H1 (cell line): Measurements from ENCODE around the gene THBS1. TPM values are rescaled to one million over a fixed set of nuclear protein-coding genes. Genes with fewer than 3 reads are reported as not detected.

Experiments
- CTCF ChIA-PET: fragments of 300-600 bp; sonication (Branson Sonifier 250); formaldehyde crosslinking; loops from one replicate; lab custom pipeline; 2021; ENCODE audit not compliant: partially characterized antibody; lab: Charles Lee
- POLR2A ChIA-PET: fragments of 300-600 bp; sonication (Branson Sonifier 250); formaldehyde crosslinking; loops from one replicate; lab custom pipeline; 2021; ENCODE audit warnings: inconsistent platforms; ENCODE audit not compliant: partially characterized antibody; lab: Charles Lee
- DNase-seq, 2 experiments: peaks; one replicate each; pipeline versions ENCODE4 v3.0.0 to v3.0.0-alpha.2; 2010 to 2022; ENCODE audit warnings: low spot score in 2 of 2, low read depth in 1 of 2, mixed read lengths in 1 of 2
- FAIRE-seq: peaks from 2 replicates; lab custom pipeline; 2011; peaks lifted over from hg19 to GRCh38; lab: Jason Lieb, UNC
- H2AFZ ChIP-seq: 2 replicates; pipeline ENCODE4 v1.8.1; 2012; ENCODE audit warnings: low read length, inconsistent platforms
- H2AK5ac ChIP-seq: 2 replicates; pipeline ENCODE4 v1.6.1; 2013; ENCODE audit warnings: low read depth, low read length
- H2BK120ac ChIP-seq: replicated peaks from 2 replicates; pipeline ENCODE3; 2013; ENCODE audit warnings: low read depth, low read length, inconsistent platforms
- H2BK12ac ChIP-seq: 2 replicates; pipeline ENCODE4 v1.6.1; 2013; ENCODE audit warnings: low read depth, low read length
- H2BK15ac ChIP-seq: 2 replicates; pipeline ENCODE4 v1.6.1; 2013; ENCODE audit warnings: low read length
- H2BK20ac ChIP-seq: 2 replicates; pipeline ENCODE4 v1.6.1; 2013; ENCODE audit warnings: low read length
- H2BK5ac ChIP-seq: 2 replicates; pipeline ENCODE4 v1.6.1; 2013; ENCODE audit warnings: low read depth, low read length
- H3K14ac ChIP-seq: 2 replicates; pipeline ENCODE4 v1.6.1; 2013; ENCODE audit warnings: inconsistent platforms; ENCODE audit not compliant: insufficient read length
- H3K18ac ChIP-seq: 2 replicates; pipeline ENCODE4 v1.6.1; 2013; ENCODE audit warnings: low read length; ENCODE audit errors: extremely low read depth
- H3K23ac ChIP-seq: 2 replicates; pipeline ENCODE4 v1.6.1; 2013; ENCODE audit warnings: inconsistent platforms; ENCODE audit not compliant: insufficient read length
- H3K23me2 ChIP-seq: 2 replicates; pipeline ENCODE4 v1.6.1; 2013; ENCODE audit warnings: low read depth, low read length
- H3K27ac ChIP-seq: 2 replicates; pipeline ENCODE4 v1.6.1; 2011; ENCODE audit warnings: low read depth, low read length, inconsistent platforms
- H3K27me3 ChIP-seq, 4 experiments: replicated peaks in 1 of 4; 1 replicate in 1 of 4; 2 replicates in 3 of 4; pipeline versions ENCODE4 v1.6.1 to v1.8.1; 2011 to 2013; ENCODE audit warnings: low read length in 3 of 4, mild to moderate bottlenecking in 3 of 4, inconsistent platforms in 2 of 4, mixed read lengths in 2 of 4, moderate library complexity in 1 of 4; ENCODE audit not compliant: control insufficient read depth in 3 of 4, insufficient read depth in 3 of 4; ENCODE audit errors: extremely low read depth in 1 of 4
- H3K36me3 ChIP-seq, 4 experiments: 2 replicates each; pipeline versions ENCODE4 v1.6.1 to v1.8.1; 2011 to 2013; ENCODE audit warnings: mild to moderate bottlenecking in 4 of 4, low read length in 3 of 4, moderate library complexity in 2 of 4, control low read depth in 1 of 4, inconsistent platforms in 1 of 4; ENCODE audit not compliant: insufficient read depth in 4 of 4, control insufficient read depth in 2 of 4
- H3K4ac ChIP-seq: replicated peaks from 2 replicates; pipeline ENCODE3; 2013; ENCODE audit warnings: low read length, low read depth, mixed read lengths, inconsistent platforms; ENCODE audit not compliant: insufficient read length
- H3K4me1 ChIP-seq, 4 experiments: replicated peaks in 1 of 4; 1 replicate in 1 of 4; 2 replicates in 3 of 4; pipeline versions ENCODE4 v1.6.1 to v1.8.1; 2011 to 2013; ENCODE audit warnings: low read length in 3 of 4, inconsistent platforms in 2 of 4, mixed read lengths in 1 of 4; ENCODE audit not compliant: insufficient read depth in 4 of 4, control insufficient read depth in 3 of 4
- H3K4me2 ChIP-seq, 2 experiments: 2 replicates each; pipeline versions ENCODE4 v1.6.1 to v1.8.1; 2011 to 2013; ENCODE audit warnings: low read depth in 2 of 2, low read length in 2 of 2, control low read depth in 1 of 2, inconsistent platforms in 1 of 2, mild to moderate bottlenecking in 1 of 2; ENCODE audit not compliant: insufficient read depth in 1 of 2
- H3K4me3 ChIP-seq, 4 experiments: fragments of 200-600, 300-600 bp in 1 of 4; sonication (generic), shearing (Covaris generic), sonication (Bioruptor Twin) in 1 of 4; 2 replicates each; pipeline versions ENCODE4 v1.5.1 to v1.8.1; 2011 to 2016; ENCODE audit warnings: low read length in 4 of 4, low read depth in 3 of 4, control low read depth in 2 of 4, inconsistent platforms in 2 of 4, mild to moderate bottlenecking in 2 of 4, mixed read lengths in 1 of 4, moderate library complexity in 1 of 4; ENCODE audit not compliant: insufficient read depth in 2 of 4; ENCODE audit errors: extremely low read depth in 1 of 4
- H3K56ac ChIP-seq: replicated peaks from 2 replicates; pipeline ENCODE3; 2013; ENCODE audit warnings: low read depth, mild to moderate bottlenecking, mixed read lengths, low read length, inconsistent platforms; ENCODE audit not compliant: insufficient read length
- H3K79me1 ChIP-seq: 2 replicates; pipeline ENCODE4 v1.6.1; 2013; ENCODE audit warnings: low read depth, low read length, control low read depth
- H3K79me2 ChIP-seq, 2 experiments: 2 replicates each; pipeline versions ENCODE4 v1.6.1 to v1.8.1; 2012 to 2013; ENCODE audit warnings: low read length in 2 of 2, mild to moderate bottlenecking in 2 of 2, inconsistent platforms in 1 of 2; ENCODE audit not compliant: insufficient read depth in 2 of 2, control insufficient read depth in 1 of 2
- H3K9ac ChIP-seq, 4 experiments: replicated peaks in 1 of 4; 1 replicate in 1 of 4; 2 replicates in 3 of 4; pipeline versions ENCODE4 v1.6.1 to v1.8.1; 2011 to 2013; ENCODE audit warnings: low read depth in 3 of 4, low read length in 3 of 4, control low read depth in 2 of 4, mild to moderate bottlenecking in 2 of 4, moderate library complexity in 2 of 4, inconsistent platforms in 1 of 4; ENCODE audit errors: extremely low read depth in 1 of 4
- H3K9me3 ChIP-seq, 2 experiments: 2 replicates each; pipeline versions ENCODE4 v1.6.1 to v1.8.1; 2012 to 2013; ENCODE audit warnings: mild to moderate bottlenecking in 2 of 2, moderate library complexity in 2 of 2, control low read depth in 1 of 2, inconsistent platforms in 1 of 2, low read depth in 1 of 2, low read length in 1 of 2, mixed read lengths in 1 of 2; ENCODE audit not compliant: insufficient read depth in 2 of 2
- H4K20me1 ChIP-seq, 2 experiments: replicated peaks in 1 of 2; 2 replicates each; pipeline versions ENCODE3 to v1.8.1; 2011 to 2013; ENCODE audit warnings: inconsistent platforms in 2 of 2, low read length in 2 of 2, mild to moderate bottlenecking in 1 of 2; ENCODE audit not compliant: insufficient read depth in 2 of 2, control insufficient read depth in 1 of 2
- H4K5ac ChIP-seq: 2 replicates; pipeline ENCODE4 v1.6.1; 2013; ENCODE audit warnings: low read length, low read depth, mixed read lengths, inconsistent platforms; ENCODE audit not compliant: insufficient read length
- H4K8ac ChIP-seq: 2 replicates; pipeline ENCODE4 v1.8.0; 2013; ENCODE audit warnings: mild to moderate bottlenecking, moderate library complexity, low read length, inconsistent platforms; ENCODE audit not compliant: insufficient read depth; ENCODE audit errors: extremely low read depth
- H4K91ac ChIP-seq: replicated peaks from 2 replicates; pipeline ENCODE3; 2013; ENCODE audit warnings: low read length, mixed read lengths, inconsistent platforms; ENCODE audit not compliant: insufficient read length
- CBX5 ChIP-seq: fragments of 300-800, 300-1000 bp; sonication (generic); IDR thresholded peaks from 2 replicates; pipeline ENCODE4 v1.7.1; 2016; ENCODE audit warnings: antibody characterized with exemption, low read length, low read depth
- CREB1 ChIP-seq: IDR thresholded peaks from 2 replicates; pipeline ENCODE4 v1.6.1; 2012; ENCODE audit warnings: inconsistent platforms
- EZH2 ChIP-seq: fragments of 200-600 bp; sonication (generic); IDR thresholded peaks from 2 replicates; pipeline ENCODE4 v1.7.1; 2012; ENCODE audit warnings: low read depth, mild to moderate bottlenecking, moderate library complexity, low read length, inconsistent platforms; ENCODE audit not compliant: severe bottlenecking
- GTF2F1 ChIP-seq: IDR thresholded peaks from 2 replicates; pipeline ENCODE4 v1.6.1; 2012; ENCODE audit warnings: low read depth, low read length, improper control_type of control experiment, borderline replicate concordance
- JUND ChIP-seq: IDR thresholded peaks from 2 replicates; pipeline ENCODE4 v1.6.1; 2011; ENCODE audit warnings: mild to moderate bottlenecking, improper control_type of control experiment, low read length
- NRF1 ChIP-seq: IDR thresholded peaks from 2 replicates; pipeline ENCODE4 v1.6.1; 2011; ENCODE audit warnings: mild to moderate bottlenecking, low read depth, low read length, improper control_type of control experiment
- PHF8 ChIP-seq: fragments of 200-600 bp; sonication (generic); conservative IDR thresholded peaks from 2 replicates; pipeline ENCODE4 v1.7.1; 2012; ENCODE audit warnings: low read depth, mild to moderate bottlenecking, inconsistent platforms, low read length, moderate library complexity
- POLR2AphosphoS5 ChIP-seq: IDR thresholded peaks from 2 replicates; pipeline ENCODE4 v1.6.1; 2011; ENCODE audit warnings: low read depth, low read length
- POU5F1 ChIP-seq: IDR thresholded peaks from 2 replicates; pipeline ENCODE4 v1.6.1; 2011; ENCODE audit warnings: low read depth, mild to moderate bottlenecking, low read length, moderate library complexity
- RBBP5 ChIP-seq: IDR thresholded peaks from 2 replicates; pipeline ENCODE4 v1.7.1; 2012; ENCODE audit warnings: low read depth, mild to moderate bottlenecking, inconsistent platforms, low read length, moderate library complexity, borderline replicate concordance
- RFX5 ChIP-seq: IDR thresholded peaks from 2 replicates; pipeline ENCODE4 v1.6.1; 2011; ENCODE audit warnings: low read depth, low read length, improper control_type of control experiment, borderline replicate concordance
- SP1 ChIP-seq: IDR thresholded peaks from 2 replicates; pipeline ENCODE4 v1.6.1; 2011; ENCODE audit warnings: low read depth, low read length
- SRF ChIP-seq: IDR thresholded peaks from 2 replicates; pipeline ENCODE4 v1.6.1; 2011; ENCODE audit warnings: mild to moderate bottlenecking, low read depth, low read length, moderate library complexity
- ZNF274 ChIP-seq: IDR thresholded peaks from 2 replicates; pipeline ENCODE4 v1.7.0; 2012; ENCODE audit warnings: low read length, borderline replicate concordance; ENCODE audit errors: extremely low read depth
- WGBS, 2 experiments: shearing (Covaris generic) in 1 of 2; methylation state at CpG; one replicate each; pipeline versions ENCODE4 v1.1.6 to v1.1.7; 2013 to 2015; ENCODE audit warnings: low lambda C conversion rate in 2 of 2, mixed read lengths in 2 of 2, inconsistent platforms in 1 of 2, low coverage in 1 of 2, missing lambda C conversion rate in 1 of 2; ENCODE audit not compliant: insufficient replicate concordance in 2 of 2, insufficient coverage in 1 of 2, insufficient read length in 1 of 2; ENCODE audit errors: extremely low coverage in 1 of 2, missing lambda C conversion rate in 1 of 2; 5-methylcytosine and 5-hydroxymethylcytosine counted together
- polyA plus RNA-seq, 7 experiments: library from polyadenylated mRNA; depleted of rRNA in 3 of 7; stranded (reverse) in 5 of 7; unstranded in 2 of 7; fragments of >200 nt in 5 of 7; fragments of 200-250 nt in 2 of 7; gene quantifications; 1 replicate in 5 of 7; 2 replicates in 1 of 7; 4 replicates in 1 of 7; pipeline versions ENCODE4 v1.2.1 to v1.2.3, GENCODE V29; 2011 to 2013; ENCODE audit warnings: missing spikeins in 2 of 7, mixed read lengths in 2 of 7
- total RNA-seq: library from RNA; stranded (reverse); fragmentation: NEBNext Ultra II Directional; extraction: Animal tissue kit (Norgen Biotek cat#: 25700); gene quantifications from 2 replicates; pipeline ENCODE4 v1.2.1, GENCODE V29; 2021

THBS1 gene
- total and polyA plus RNA-seq, 2 of the 8 experiments (the other 6 are each of a cell fraction or from before 2014, with no cell fraction given), result 10.3 to 63.3 TPM

- Histone ChIP-seq H3K56ac (no peak overlapping the region), H4K20me1 (no peaks in the 10 kb centered on the region), H3K9ac (no peak overlapping the region), H3K23me2 (no peaks in the 10 kb centered on the region), H3K4ac (no peak overlapping the region), H4K8ac (no peak overlapping the region), H3K18ac (no peak overlapping the region), H3K14ac (no peak overlapping the region), H3K4me1 (no peaks in the 10 kb centered on the region; a peak in 2 of 7 replicates), H3K79me2 (no peaks in the 10 kb centered on the region), H2AFZ (no peak overlapping the region), H3K4me2 (no peak overlapping the region), H3K36me3 (no peaks in the 10 kb centered on the region), H2BK20ac (no peak overlapping the region), H4K91ac (no peak overlapping the region), H3K27me3 (no peaks in the 10 kb centered on the region), H2BK120ac (no peak overlapping the region), H2AK5ac (no peak overlapping the region), H2BK5ac (no peak overlapping the region), H2BK15ac (no peak overlapping the region), H2BK12ac (no peak overlapping the region), H3K9me3 (no peaks in the 10 kb centered on the region), H3K4me3 (no peak overlapping the region), H3K79me1 (no peaks in the 10 kb centered on the region), H3K27ac (no peak overlapping the region), H4K5ac (no peak overlapping the region), H3K23ac (no peak overlapping the region)
- ChIA-PET CTCF (interaction anchor here (0.7 to 5.6 kb wide), 10 partner anchors 8 to 129 kb away, joined by 3 to 25 read pairs (median 4); no protein-coding TSS in a partner anchor), POLR2A (interaction anchor here (0.6 to 0.9 kb wide), 2 partner anchors 48 to 814 kb away, joined by 3 to 4 read pairs; partner anchors contain the start of gene THBS1)
- 76% methylated on average over 9 of the region's 9 CpGs; no CpG with 5 or more reads in 1 of the 2 experiments for WGBS, 2 experiments
- FAIRE-seq (no peak), DNase-seq (no peak)
- TF ChIP-seq SP1 (no peak), NRF1 (no peak), ZNF274 (no peak), RFX5 (no peak), GTF2F1 (no peak), POU5F1 (no peak), CBX5 (no peak), RBBP5 (no peak), PHF8 (no peak), SRF (no peak), JUND (no peak), CREB1 (no peak), POLR2AphosphoS5 (no peak), EZH2 (no peak)
These were observed 47.8 kb downstream of the THBS1 start for GRCh38 chr15:39628546-39629257.
